Activated T-cell treated with anti-CD3 and anti-CD28 coated beads, Interleukin-2, amount 50 U/mL, for 1 hour (primary cell): ENCODE measurements around the gene ZSWIM7.

Experiments
- DNase-seq: peaks from one replicate; pipeline ENCODE4 v3.0.0-alpha.2; 2020

Gene ZSWIM7, protein sequence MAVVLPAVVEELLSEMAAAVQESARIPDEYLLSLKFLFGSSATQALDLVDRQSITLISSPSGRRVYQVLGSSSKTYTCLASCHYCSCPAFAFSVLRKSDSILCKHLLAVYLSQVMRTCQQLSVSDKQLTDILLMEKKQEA

DNA sequence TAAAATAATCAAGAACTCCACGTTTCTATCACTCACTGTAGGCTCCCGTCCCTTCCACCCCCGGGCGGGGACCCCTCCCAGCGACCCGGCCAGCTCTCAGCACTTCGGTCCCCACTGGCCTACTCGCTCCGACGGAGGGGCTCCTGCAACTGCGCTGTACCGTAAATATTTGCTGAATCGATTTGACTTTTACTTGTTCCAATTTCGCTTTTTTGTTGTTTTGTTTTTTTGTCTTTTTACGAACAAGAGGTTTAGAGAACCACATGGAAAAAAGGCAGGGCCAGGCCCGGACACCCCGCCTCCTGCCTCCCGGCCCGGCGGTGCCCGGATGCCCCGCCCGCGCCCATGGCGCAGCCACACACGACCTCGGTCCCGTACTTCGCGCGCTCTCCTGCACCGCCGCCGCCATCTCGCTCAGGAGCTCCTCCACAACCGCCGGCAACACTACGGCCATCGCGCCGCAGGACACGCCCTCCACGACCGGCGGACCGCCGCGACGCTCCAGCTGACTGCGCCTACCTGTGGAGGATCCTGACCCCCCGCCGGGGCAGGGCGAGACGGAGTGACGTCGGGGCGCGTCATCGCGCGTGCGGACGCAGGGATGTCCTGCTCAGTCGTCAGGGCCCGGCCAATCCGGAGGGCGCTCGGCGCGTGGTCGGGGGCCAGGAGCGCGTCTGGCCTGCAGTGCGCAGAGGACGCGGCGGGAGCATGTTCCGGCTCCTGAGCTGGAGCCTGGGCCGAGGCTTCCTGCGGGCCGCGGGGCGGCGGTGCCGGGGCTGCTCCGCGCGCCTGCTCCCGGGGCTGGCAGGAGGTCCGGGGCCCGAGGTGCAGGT is at the start of gene ZSWIM7, which contains the start of gene TTC19:
TSS of gene ZSWIM7 (minus strand) at position 564 of the 833 bp plus-strand sequence. CDS start at position 454, 110 bp downstream.
TSS of gene TTC19 (plus strand) at position 684 of the 833 bp plus-strand sequence. CDS start at position 709, 25 bp downstream.
- DNase-seq = peak; percentile 95

DNA sequence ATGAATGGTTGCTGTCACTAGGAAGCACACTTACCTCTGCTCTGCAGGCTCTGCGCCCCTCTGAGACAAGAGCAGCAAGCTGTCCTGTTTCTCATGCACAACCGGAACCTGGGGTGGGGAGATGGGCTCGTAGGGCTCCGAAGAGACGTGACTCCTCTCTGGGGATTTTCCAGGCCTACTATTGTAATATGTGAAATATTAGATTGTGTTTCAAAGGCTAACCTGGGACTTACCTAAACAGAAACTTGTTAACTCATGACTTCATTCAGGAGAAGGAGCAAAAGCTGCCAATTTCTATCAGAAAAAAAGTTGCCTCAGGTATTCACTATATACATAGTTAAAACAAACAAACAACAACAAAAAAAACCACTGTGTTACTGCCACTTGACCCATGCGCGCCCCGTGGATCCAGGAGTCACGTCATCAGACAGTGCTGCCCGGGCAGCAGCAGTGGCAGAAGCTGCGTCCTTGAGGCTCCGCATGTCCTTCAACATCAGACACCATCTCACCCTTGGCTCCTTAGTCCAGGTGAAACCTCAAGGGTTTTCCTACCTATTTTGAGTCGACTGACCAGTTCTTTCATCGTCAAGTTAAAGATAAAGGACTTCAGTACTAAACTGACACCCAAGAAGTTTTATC is 49.4 kb upstream of the ZSWIM7 start:
- DNase-seq = no peak

DNA sequence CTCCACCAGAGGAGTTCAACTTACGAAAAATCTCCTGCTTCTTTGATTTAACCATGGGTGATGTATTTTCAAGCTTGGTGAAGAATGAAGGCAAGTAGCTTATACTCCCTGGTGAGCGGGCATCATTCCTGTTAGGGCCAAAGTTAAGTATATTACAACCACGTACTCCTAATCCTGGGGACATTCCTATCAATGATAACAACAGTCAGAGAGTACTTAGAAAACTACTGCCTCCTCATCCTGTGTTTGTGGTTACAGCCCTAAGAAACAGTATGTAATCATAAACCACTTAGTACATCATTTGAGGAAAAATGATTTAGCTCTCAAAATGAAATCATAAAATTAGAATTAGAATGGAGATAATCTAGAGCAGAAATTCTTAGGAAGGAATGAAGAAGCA is 47.5 kb upstream of the ZSWIM7 start:
- DNase-seq = no peak

GRCh38 chr17:16044487-16044886 is 45.0 kb upstream of the ZSWIM7 start:
- DNase-seq = no peak

- no peak for DNase-seq
These were observed 41.3 kb upstream of the ZSWIM7 start for GRCh38 chr17:16040710-16041251.

DNA sequence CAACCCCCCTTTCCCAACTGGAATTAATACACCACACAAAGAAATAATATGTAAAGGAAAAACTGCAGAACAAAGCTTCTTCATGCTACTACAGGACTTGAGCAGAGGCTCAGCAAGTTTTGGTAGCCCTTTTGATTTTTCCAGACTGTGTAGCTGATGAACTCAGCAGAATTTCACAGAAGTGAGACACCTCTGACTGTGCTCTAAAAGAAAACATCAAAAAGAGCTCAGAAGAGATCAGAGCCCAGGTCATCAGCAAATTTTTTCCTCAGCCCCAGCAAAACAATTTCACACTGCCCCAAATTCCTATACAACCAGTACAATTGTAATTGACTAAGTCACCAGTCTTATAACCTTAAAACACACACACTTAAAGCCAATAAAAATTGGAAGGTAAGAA is 38.1 kb upstream of the ZSWIM7 start:
- no peak for DNase-seq

DNA sequence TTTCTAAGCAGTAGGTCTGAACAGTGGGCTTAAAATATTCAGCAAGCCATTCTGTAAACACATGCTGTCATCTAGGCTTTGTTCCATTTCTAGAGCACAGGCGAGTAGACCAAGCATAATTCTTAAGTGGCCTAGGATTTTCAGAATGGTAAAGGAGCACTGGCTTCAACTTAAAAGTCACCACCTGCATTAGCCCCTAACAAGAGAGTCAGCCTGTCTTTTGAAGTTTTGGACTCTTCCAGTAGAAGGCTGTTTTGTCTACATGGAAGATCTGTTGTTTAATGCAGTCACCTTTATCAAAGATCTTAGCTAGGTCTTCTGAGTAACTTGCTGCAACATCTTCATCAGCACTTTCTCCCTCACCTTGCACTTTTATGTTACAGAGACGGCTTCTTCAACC is 36.8 kb upstream of the ZSWIM7 start:
- DNase-seq = no peak

DNA sequence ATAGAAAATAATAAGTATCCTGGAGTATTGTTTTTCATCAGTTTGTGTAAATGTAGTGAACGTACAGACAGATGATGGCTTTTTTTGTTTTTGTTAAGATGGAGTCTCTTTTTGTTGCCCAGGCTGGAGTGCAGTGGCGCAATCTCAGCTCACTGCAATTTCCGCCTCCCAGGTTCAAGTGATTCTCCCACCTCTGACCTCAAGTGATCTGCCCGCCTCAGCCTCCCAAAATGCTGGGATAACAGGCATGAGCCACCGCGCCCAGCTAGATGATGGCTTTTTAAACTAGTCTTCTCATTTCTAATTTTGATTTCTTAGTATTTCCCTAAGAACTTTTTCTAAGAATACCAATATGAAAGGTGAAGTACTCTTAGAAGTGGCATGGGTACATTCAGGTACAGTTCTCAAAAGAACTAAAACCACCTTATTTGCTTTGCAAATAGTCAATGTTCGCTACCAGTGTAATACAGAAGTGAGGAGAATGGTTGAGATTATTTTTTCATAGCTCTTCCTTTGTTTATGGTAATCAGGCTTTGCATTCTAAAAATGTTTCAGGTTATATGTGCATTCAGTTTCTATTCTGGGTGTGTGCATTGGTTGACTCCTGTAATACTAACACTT is 34.3 kb upstream of the ZSWIM7 start:
- DNase-seq = no peak

- DNase-seq = no peak
These were observed 28.4 kb upstream of the ZSWIM7 start for GRCh38 chr17:16027708-16028584.

DNA sequence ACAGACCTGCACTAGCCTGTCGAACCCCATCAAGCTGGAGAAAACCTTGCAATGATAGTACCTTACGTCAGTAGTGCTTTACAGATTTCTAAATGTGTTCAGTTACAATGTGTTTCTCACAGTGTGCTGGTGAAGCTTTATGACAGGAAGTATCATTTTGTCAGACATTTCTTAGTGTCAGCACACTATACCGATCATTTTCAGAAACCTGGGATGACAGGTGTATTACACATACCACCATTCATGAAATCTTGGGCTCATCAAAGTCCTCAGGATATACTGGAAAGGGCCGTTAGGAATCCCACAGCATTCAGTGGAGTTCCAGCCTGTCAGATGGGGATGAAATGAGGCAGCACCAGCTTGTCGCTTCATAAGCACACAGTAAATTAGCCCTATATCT is 27.4 kb upstream of the ZSWIM7 start:
- no peak for DNase-seq

DNA sequence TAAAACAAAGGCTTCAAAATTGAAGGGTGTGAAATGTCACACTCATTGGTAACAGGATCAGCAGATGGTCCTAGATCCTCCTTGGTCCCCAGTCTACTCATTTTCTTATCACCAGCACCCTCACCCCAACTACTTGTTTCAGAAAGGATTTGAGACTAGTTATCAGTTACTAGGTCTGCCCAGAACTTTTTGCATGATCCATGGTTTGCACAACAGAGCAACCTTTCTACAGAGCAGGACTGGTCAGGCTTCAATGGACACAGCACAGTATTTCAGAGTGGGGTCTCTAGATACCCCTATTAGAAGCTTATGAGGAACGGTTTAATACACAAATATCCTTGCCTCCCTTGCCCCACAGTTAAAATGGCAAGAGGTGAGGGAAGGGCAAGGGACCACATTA is 25.7 kb upstream of the ZSWIM7 start:
- DNase-seq = no peak

DNA sequence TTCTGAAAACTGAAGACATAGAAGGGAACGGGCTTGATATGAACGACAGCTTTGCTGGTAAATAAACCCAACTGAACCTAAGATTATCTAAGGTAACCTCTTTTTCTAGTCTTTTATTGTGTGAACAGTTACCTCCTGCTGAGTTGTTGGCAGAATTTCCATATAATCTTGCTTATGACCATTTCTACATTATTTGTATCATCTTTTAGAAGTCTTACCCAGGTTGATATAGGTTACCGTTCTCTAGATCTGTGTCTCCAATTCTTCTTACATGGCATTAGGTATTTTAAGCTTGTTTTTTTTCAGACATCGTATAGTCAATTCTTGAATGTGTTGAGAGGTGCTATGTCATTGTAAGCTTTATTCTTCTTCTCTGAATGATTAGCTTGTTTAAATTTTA is 24.4 kb upstream of the ZSWIM7 start:
- no peak for DNase-seq

GRCh38 chr17:16019347-16019746 is 19.8 kb upstream of the ZSWIM7 start:
- DNase-seq = no peak

DNA sequence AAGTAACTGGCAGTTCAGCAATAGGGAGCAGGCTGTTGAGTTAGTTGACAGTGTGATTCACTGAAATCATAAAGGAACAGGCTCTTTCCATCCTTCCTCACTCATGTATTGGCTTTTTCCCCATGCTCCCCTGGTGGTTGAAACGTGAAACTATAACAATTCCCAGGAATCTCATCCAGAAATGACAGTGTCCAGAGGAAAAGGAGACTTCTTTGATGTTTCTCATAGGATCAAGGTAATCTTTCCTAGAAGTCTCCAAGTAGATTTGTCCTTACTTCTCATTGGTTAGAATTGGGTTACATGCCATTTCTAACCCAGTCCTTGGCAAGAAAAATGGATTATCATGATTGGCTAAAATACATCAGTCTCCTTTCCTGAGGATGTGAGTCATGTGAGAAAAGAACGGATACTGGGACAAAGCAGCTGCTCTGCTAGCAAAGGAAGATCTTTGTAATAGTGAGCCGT is 14.5 kb upstream of the ZSWIM7 start:
- no peak for DNase-seq

DNA sequence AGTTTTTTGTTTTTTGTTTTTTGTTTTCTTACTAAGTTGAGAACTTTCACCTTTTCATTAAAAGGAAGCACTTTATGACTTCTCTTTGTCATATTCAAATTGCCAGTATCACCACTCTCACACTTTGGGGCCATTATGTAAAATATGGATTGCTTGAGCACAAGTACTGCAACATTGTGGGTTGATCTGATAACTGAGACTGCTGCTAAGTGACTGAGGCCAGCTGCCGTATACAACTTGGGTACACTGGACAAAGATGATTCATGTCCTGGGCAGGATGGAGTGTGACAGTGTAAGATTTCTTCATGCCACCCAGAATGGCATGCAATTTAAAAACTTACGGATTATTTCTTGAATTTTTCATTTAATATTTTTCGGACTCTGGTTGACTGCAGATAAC is 7.9 kb upstream of the ZSWIM7 start:
- DNase-seq = no peak

DNA sequence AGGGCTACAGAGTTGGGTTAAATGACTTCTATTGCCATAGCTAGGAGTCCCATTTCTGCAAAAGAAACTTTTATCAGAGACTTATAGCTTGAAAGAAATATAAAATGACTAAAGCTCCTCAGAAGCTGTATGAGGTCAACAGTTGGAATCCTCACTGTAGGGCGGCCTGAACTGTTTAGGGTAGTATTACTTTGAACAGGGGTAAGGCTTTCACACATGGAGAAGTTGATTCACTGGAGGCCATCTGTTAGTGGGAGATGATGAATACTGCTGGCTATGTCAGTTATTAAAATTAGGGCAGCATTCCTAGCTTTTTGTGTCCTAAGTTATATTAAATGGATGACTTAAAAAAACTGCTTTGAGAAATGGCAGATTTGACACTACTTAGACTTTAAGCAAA is 6.1 kb upstream of the ZSWIM7 start:
- DNase-seq = no peak

DNA sequence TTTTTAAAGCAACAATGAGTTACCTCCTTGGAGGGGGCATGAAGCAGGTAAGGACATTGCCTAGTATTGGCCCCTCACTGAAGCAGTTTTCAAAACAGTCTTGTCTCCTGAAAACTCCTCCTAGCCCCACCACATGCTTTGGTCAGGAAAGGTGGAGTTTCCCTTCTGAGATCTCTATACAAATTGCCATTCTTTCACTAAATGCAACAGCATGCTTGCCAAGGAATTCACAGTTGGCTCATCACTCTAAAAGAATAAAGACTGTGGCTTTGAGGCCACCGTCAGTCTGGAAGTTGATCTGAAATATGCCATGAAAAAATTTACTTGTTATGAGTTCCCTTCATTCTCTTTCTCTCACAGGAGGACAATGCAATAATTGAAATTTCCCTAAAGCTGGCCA is 4.3 kb upstream of the ZSWIM7 start:
- no peak for DNase-seq

GRCh38 chr17:16002708-16003260 is 3.3 kb upstream of the ZSWIM7 start:
- DNase-seq = no peak

DNA sequence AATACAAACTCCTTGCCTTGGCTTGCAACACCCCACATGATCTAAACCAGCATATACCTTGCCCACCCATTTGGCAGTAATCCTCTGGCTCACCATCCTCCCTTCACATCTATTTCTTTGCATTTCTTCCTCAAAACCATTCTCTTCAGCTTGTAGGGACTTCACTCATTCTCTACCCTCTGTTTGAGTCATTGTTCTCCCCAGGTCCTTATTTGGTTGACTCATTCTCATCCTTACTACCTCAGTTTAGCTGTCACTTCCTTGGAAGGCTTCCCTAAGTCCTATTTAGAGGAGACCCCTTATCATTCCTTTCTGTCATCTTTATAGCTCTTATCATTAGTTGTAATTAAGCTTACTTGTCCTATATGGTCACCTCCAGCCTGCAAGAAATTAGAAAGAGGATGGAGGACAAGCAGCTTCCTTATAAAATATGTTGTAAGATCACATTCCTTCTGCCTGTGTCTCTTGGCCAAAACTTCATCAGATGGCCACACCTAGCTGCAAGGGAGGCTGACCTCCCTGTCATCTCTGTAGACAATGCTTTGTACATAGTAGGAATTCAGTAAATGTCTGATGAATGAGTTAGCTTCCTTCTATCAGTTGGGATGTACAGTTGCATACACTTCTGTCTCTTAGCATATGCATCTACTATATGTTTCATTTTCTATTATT is 1.9 kb upstream of the ZSWIM7 start:
- DNase-seq = no peak

- DNase-seq = no peak
These were observed 697 bp upstream of the ZSWIM7 start for GRCh38 chr17:15999974-16000827.
